Activated CD8-positive, alpha-beta memory T cell treated with anti-CD3 and anti-CD28 coated beads for 36 hours (primary cell): ENCODE measurements around the gene PLCB1. TPM values are rescaled to one million over a fixed set of nuclear protein-coding genes. Genes with fewer than 3 reads are reported as not detected.

ENCODE experiments used
- CTCF ChIA-PET: fragments of 350-600 bp; sonication (Branson Sonifier 250); formaldehyde crosslinking; loops from one replicate; lab custom pipeline; 2021; ENCODE audit warnings: antibody characterized with exemption; lab: Charles Lee
- POLR2A ChIA-PET: fragments of 350-600 bp; sonication (Branson Sonifier 250); formaldehyde crosslinking; loops from one replicate; lab custom pipeline; 2021; ENCODE audit warnings: antibody characterized with exemption; lab: Charles Lee
- total RNA-seq, 2 experiments: library from RNA; stranded (reverse); gene quantifications; one replicate each; pipeline ENCODE4 v1.2.3, GENCODE V29; 2021

PLCB1 gene
- total RNA-seq, 2 experiments from 2014 or later = 9.8 to 12.8 TPM

GRCh38 chr20:8489094-8489883 lies 357.2 kb downstream of the PLCB1 start:
- ChIA-PET CTCF (no interaction called here), POLR2A (no interaction called here)

- ChIA-PET CTCF (no interaction called here), POLR2A (no interaction called here)
Observed at GRCh38 chr20:8490076-8490830, 358.2 kb downstream of the PLCB1 start.

- ChIA-PET CTCF (no interaction called here), POLR2A (no interaction called here)
Observed at GRCh38 chr20:8492173-8492572, 360.1 kb downstream of the PLCB1 start.

GRCh38 chr20:8498571-8498970 lies 366.5 kb downstream of the PLCB1 start:
- POLR2A ChIA-PET = no interaction called here

GRCh38 chr20:8504030-8504429 lies 372.0 kb downstream of the PLCB1 start:
- POLR2A ChIA-PET = no interaction called here
- CTCF ChIA-PET = no interaction called here

More at GRCh38 chr20:8498571-8498970, 366.5 kb downstream of the PLCB1 start:
- CTCF ChIA-PET = no interaction called here

GRCh38 chr20:8505476-8506200 lies 373.6 kb downstream of the PLCB1 start:
- ChIA-PET POLR2A (no interaction called here), CTCF (no interaction called here)

- ChIA-PET POLR2A (no interaction called here), CTCF (no interaction called here)
Observed at GRCh38 chr20:8507231-8507630, 375.2 kb downstream of the PLCB1 start.

- POLR2A ChIA-PET = no interaction called here
- CTCF ChIA-PET = no interaction called here
Observed at GRCh38 chr20:8509809-8510208, 377.7 kb downstream of the PLCB1 start.

GRCh38 chr20:8510808-8511207 lies 378.7 kb downstream of the PLCB1 start:
- ChIA-PET POLR2A (no interaction called here), CTCF (no interaction called here)

GRCh38 chr20:8512003-8512402 lies 379.9 kb downstream of the PLCB1 start:
- POLR2A ChIA-PET = no interaction called here
- CTCF ChIA-PET = no interaction called here

GRCh38 chr20:8515810-8516435 lies 383.9 kb downstream of the PLCB1 start:
- POLR2A ChIA-PET = no interaction called here
- CTCF ChIA-PET = no interaction called here

- CTCF ChIA-PET = no interaction called here
- POLR2A ChIA-PET = no interaction called here
Observed at GRCh38 chr20:8518878-8519277, 386.8 kb downstream of the PLCB1 start.

GRCh38 chr20:8519887-8520286 lies 387.8 kb downstream of the PLCB1 start:
- CTCF ChIA-PET = no interaction called here
- POLR2A ChIA-PET = no interaction called here

GRCh38 chr20:8522168-8522567 lies 390.1 kb downstream of the PLCB1 start:
- ChIA-PET CTCF (no interaction called here), POLR2A (no interaction called here)

GRCh38 chr20:8523684-8524083 lies 391.6 kb downstream of the PLCB1 start:
- POLR2A ChIA-PET = no interaction called here

GRCh38 chr20:8524101-8525016 lies 392.3 kb downstream of the PLCB1 start:
- POLR2A ChIA-PET = no interaction called here

More at GRCh38 chr20:8523684-8524083, 391.6 kb downstream of the PLCB1 start:
- CTCF ChIA-PET = no interaction called here

GRCh38 chr20:8525017-8525343 lies 392.9 kb downstream of the PLCB1 start:
- CTCF ChIA-PET = no interaction called here

More at GRCh38 chr20:8524101-8525016, 392.3 kb downstream of the PLCB1 start:
- CTCF ChIA-PET = no interaction called here

GRCh38 chr20:8526610-8527009 lies 394.5 kb downstream of the PLCB1 start:
- ChIA-PET POLR2A (no interaction called here), CTCF (no interaction called here)

More at GRCh38 chr20:8525017-8525343, 392.9 kb downstream of the PLCB1 start:
- POLR2A ChIA-PET = no interaction called here
